HG03280 (cell line): ENCODE measurements around the gene TYW1.
"Not testable (repeated sequence)": the region's sequence is repeated elsewhere in the genome, so short reads cannot be mapped to it uniquely, and the experiment has no call there.

Experiments
- ATAC-seq: cut with Tn5 transposase; IDR thresholded peaks from one replicate; pipeline ENCODE4 v1.9.1; 2021; ENCODE audit warnings: mild to moderate bottlenecking, moderate library complexity; ENCODE audit not compliant: unreplicated experiment

The TYW1 gene

DNA sequence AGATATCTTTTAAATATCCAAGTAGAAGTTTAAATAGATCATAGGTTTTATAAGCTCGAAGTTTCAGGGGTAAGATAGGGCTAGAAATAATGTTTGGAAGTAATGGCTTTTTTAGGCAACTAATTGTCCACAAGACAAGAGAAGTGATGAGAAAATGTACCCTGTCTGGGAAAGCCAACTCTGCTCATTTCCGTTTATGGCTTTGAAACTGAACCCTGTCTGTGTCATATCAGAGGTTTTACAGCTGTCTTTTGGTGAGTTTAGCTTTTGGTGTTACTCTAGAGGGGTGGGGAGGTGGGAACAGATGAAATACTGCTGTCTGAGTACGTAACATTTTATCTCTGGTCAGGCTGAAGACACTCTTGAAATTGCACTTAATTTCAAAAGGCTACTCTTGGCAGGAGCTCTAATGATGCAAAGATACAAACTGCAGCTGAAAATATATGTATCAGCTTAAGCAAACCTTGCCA lies 189.1 kb downstream of the TYW1 start:
- peak; percentile 94 for ATAC-seq

DNA sequence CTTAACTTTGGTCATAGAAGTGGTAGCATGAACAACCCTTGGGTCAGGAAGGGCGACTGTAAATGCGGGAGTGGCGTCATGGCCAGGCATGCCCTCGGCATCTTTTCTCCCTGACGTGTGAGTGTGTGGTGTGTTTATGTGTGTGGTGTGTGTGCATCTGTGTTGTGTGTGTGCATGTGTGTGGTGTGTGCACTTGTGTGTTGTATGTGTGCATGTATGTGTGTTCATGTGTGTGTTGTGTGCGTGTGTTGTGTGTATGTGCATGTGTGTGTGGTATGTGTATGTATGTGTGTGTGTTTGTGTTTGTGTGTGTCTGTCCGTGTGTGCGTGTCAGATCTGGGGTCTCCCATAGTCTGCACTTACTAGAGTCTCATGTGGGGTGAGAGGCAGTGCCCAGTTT lies 192.5 kb downstream of the TYW1 start:
- ATAC-seq = not testable (repeated sequence)

DNA sequence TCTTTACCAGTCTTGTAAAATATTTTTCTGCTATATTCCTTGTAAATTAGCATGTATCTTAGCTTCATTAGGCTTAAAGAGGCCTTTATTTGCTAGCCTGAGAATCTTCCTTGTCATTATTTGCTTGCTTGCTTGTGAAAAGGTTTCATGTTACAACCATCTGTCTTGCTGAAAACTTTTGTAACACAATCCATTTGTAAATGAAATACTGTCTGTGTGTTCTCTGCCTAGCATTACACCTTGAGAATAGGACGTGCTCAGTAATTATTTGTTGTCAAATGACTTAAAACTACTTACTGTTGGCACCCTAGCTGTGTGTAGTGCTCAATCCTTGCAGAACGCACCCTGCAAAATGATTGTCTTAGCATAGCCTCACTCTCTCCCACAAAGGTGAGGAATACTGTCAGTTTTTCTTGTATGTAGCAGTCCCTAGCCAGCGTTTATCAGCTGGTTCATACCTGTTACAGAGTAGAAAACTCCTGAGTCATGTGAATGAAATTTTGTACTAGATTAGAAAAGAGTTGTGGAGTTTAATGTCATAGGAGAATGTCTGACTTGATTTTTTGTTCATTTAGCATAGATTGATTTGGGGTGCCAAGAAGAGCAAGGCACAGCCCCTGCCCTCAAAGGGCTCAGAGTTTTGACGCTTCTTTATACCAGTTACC lies 193.3 kb downstream of the TYW1 start:
- not testable (repeated sequence) for ATAC-seq

DNA sequence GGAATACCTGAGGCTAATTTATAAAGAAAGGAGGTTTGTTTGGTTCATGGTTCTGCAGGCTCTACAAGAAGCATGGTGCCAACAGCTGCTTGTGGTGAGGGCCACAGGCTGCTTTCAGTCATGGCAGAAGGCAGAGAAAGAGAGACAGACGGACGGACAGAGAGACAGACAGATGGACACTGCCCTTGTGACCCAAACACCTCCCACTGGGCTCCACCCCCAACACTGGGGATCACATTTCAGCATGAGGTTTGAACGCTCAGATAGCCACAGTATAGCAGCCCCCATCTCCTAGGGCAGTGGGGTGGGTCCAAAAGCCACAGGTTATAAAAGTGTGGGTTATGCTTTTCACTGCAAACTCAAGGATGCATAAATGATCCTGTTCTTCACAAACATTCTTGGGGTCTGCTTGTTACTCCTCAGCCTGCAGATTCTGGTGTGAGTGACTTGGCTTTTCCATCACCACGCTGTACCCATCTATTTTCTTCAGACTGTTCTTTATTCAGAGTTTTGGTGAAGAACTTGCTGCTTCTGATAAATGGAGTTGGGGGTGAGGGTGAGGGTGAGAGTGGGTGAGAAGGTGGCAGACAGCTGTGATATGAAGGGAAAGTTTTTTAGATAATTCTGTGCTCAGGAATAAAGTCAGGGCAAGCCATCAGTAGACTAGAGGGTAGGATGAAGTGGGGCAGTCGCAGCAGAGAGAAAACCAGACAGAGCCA lies 194.5 kb downstream of the TYW1 start:
- not testable (repeated sequence) for ATAC-seq

DNA sequence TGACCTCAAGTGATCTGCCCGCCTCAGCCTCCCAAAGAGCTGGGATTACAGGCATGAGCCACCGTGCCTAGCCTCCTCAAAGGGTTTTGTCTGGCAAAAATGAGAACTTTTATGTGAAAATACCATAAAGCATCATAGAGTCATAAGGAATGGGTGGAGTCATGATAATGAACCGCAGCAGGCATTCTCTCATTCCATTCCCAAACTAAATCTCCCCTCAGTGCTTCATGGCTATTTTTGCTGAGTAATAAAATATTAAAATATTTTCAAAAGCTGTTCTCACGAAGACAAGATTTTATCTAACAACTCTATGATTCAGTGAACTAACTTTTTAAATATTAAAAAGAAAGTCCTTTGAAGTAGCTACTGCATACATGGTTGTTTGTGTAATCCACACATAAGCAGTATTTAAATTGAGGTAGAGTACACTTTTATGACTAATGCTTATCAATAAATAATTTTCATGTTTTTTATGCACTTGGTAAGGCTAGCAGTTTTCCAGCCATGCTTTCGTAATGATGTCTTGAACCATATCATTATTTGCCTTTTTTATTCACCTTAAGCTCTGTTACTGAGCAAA lies 195.6 kb downstream of the TYW1 start:
- not testable (repeated sequence) for ATAC-seq

DNA sequence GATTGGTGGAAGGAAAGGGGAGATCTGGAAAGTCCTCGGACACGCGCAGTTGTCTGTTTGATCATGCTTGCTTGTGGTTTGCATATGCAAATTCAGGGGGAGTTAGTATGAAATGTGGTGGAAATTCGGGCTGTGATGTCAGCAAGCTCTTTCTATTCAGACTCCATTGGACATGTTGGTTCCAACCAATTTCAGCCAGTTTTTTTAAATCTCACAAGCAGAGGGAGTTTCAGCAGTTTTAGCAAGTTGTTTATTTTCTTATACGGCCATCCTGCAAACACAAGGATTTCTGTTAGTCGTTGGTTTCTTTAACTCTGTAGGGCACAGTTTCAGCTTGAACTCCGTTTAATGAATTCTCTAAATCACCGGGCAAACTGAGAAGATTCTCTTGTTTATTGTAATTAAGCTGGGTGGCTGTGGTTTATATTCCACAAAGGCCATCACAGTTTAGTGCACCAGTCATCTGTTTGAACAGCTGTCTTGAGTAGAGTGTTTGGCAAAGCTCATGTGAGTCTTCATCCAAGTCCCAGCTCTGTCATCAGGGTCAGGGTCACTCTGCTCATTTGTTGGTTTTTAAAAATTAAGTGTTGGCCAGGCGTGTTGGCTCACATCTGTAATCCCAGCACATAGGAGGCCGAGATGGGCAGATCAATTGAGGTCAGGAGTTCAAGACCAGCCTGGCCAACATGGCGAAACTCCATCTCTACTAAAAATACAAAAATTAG lies 196.4 kb downstream of the TYW1 start:
- ATAC-seq = not testable (repeated sequence)

DNA sequence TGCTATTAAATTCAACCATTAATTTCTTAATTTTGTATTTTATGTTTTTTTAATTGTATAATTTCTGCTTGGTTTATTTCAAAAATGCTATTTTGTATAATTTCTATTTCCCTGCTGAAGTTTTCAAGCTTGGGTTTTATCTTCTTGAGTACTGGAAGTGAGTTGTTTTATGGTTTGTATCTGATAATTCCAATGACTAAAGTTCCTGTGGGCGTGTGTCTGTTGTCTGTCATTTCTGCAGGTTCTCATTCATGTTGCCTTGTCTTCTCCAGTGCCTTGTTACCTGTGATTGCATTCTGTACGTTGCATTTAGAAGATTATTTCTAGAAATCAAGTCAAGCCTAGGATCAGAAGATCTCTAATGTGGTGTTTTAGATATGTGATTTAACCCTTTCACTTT lies 199.5 kb downstream of the TYW1 start:
- not testable (repeated sequence) for ATAC-seq

DNA sequence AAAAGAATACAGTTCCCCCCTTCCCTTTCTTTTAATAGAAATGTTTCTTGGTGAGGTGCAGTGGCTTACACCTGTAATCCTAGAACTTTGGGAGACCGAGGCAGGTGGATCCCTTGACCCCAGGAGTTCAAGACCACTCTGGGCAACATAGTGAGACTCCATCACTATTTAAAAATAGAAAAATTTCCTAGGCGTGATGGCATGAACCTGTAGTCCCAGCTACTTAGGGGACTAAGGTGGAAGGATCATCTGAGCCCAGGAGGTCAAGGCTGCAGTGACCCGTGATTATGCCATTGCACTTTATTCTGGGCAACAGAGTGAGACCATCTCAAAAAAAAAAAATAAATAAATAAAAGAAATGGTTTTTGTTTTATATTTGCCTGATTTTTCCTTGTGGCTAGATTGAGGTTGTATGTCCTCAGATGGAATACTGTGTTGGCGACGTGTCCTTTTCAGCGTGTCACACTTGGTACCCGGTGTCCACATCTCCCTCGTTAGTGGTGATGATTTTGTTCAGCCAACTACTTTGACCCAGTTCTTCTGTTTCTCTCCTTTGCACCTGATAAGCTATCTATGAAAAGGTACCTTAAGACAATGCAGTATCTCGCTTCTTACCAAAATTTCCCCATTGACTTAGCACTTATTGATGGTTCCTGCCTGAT lies 202.4 kb downstream of the TYW1 start:
- not testable (repeated sequence) for ATAC-seq

DNA sequence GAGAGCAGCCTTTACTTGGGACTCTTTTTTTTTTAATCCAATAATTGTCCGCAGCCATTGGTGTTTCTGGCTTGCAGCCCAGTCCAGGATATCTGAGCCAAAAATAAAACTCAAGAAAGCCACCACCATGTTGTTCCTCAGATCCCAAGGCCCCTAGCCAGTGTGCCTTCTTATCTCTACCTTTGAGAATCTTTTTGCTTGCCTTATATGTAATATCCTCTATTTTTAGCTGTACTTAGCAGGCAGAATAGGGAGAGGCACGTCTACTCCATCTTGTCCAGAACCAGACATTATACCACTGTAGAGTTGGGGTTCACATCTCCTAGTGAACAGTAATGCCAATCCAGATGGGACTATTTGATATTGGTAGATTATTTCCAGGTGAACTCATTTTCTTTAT lies 209.1 kb downstream of the TYW1 start:
- ATAC-seq = not testable (repeated sequence)

DNA sequence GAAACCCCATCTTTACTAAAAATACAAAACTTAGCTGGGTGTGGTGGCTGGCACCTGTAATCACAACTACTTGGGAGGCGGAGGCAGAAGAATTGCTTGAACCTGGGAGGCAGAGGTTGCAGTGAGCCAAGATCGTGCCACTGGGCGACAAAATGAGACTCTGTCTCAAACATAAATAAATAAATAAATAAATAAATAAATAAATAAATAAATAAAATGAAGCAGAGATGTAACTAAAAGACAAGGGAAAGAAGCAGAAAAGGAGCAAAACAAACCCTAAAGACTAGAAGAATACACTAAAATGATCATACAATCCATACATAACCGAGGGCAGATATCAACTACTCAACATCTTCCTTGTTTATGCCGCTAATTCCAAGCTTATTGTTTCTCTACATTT lies 209.8 kb downstream of the TYW1 start:
- ATAC-seq = no peak

DNA sequence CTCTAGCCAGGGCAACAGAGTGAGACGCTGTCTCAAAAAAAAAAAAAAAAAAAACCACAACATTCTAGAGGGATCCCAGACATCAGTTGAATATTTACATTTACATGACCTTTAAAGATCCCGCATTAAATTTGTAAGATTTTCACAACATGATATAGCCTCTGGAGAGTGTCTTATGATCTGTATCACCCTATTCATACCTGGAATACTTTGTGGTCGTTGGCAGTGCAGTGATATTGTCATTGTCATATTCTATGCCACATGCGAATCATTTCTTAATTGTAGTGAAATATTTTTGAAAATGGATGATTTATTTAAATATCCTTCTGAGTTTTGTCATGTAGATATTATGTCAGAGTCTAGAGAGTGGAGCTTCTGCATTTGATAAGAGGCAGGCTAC lies 212.0 kb downstream of the TYW1 start:
- ATAC-seq = not testable (repeated sequence)

DNA sequence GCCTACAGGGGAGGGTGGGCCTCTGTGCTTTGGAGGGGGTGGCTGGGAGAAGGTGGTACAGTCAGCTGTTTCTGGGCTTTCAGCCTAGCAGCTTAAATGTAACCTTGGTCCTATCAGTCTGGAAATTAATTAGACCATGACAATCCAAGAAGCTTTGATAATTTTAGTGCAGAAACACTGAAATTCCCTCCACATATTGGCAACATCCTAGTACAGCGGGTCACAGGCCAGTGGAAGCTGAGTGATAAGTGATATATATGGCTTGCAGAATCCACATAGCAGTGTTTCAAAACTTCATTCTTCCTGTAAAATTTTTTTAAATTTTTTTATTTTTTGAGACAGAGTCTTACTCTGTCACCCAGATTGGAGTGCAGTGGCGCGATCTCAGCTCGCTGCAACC lies 212.6 kb downstream of the TYW1 start:
- ATAC-seq = no peak

DNA sequence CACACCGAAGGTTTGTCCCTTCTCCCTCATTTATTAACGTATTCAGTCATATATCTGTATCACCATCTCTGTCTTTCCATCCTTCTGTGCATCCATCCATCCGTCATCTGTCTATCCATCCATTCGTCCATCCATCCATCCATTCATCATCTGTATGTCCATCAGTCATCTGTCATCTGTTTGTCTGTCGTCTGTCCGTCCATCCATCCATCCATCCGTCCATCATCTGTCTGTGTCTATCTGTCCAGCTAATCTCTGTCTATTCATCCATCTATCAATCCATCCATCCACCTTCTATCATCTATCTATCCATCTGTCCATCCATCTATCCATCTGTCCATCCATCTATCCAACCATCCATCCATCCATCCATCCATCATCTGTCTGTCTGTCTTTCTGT lies 213.9 kb downstream of the TYW1 start:
- ATAC-seq = no peak

DNA sequence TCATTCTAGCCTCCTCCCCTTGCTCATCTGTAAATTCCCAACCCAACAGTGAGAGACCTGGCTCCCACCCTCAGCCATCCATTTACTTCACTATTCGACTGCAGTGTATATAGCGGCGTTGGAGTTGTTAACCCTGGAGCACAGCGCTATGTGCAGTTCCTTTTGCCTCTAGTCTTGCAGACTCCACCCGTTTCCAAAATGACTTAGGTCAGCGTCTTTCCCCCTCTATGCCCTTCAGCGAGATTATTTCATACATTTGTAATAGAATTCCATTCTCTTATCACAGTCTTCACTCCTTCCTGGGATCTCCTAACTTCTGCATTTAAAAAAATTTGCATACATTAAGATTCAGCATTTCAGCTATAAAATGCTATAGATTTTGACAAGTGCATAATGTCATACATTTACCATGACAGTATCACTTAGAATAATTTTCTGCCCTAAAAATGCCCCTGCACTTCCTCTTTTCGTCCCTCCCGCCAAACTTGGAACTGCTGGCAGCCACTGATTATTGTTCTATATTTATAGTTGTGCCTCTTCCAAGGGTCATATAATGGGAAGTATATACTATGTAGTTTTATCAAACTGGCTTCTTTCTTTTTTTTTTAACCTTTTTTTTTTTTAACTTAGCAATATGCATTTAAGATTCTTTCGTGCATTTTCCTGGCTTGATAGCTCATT lies 215.2 kb downstream of the TYW1 start:
- not testable (repeated sequence) for ATAC-seq

DNA sequence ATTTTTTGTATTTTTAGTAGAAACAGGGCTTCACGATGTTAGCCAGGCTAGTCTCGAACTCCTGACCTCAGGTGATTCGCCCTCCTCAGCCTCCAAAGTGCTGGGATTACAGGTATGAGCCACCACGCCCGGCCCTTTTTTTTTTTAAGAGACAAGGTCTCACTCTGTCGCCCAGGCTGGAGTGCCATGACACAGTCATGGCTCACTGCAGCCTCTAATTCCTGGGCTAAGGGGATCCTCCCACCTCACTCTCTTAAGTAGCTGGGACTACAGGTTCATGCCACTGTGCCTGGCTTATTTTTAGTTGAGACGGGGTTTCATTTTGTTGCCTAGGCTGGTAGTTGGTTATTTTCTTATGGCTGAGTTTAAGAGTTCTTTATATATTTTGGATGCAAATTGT lies 216.4 kb downstream of the TYW1 start:
- ATAC-seq = not testable (repeated sequence)

DNA sequence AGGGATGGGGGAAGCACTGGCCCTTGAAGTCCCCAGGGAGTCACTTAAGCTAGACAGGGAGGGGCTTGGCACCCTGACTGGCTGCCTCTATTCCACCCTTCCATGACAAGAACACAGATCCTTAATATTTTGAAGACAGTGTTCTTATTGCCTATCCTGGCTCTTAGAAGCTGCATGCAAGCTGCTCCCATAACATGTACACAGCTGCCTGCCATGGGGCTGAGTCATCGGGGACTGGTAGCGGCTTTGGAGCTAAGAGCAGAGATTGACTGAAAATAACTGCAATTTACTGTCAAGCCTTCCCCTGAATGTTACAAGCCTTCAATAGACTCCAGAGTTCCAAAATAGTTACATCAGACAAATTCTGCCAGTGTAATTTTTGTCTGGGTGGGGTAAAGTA lies 226.9 kb downstream of the TYW1 start:
- not testable (repeated sequence) for ATAC-seq

DNA sequence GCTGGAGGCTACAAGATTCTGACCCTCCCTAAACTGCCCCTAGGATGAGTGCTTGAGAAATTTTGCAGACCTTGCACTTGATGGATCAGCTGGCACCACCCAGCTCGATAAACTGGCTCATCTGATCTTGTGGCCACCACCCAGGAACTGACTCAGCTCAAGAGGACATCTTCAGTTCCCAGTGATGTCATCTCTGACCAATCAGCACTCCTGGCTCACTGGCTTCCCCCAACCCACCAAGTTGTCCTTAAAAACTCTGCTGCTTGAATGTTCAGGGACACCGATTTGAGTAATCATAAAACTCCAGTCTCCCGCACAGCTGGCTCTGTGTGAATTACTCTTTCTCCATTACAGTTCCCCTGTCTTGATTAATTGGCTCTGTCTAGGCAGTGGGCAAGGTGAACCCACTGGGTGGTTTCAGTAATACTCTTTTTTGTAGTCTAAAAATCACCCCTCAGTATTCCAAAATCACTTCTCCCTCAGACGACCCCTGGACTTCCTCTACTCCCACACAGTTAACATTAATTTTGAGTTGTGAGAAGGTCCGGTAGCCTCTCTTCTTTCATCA lies 229.8 kb downstream of the TYW1 start:
- ATAC-seq = not testable (repeated sequence)

DNA sequence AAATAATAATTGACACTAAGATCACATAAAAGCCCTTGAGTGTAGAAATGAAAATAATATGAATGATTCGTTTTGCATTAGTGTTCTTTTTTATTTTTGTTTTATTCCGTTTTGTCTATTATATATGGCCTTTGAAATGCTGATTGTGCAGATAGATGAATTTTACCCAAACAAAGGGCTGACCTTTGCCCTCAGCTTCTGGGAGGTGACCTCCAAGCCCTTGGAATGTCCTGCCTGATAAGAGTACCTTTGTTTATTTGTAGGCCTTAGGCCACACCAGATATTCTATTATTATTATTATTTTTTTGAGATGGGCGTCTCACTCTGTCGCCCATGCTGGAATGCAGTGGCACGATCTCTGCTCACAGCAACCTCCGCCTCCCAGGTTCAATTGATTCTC lies 230.3 kb downstream of the TYW1 start:
- ATAC-seq = not testable (repeated sequence)

DNA sequence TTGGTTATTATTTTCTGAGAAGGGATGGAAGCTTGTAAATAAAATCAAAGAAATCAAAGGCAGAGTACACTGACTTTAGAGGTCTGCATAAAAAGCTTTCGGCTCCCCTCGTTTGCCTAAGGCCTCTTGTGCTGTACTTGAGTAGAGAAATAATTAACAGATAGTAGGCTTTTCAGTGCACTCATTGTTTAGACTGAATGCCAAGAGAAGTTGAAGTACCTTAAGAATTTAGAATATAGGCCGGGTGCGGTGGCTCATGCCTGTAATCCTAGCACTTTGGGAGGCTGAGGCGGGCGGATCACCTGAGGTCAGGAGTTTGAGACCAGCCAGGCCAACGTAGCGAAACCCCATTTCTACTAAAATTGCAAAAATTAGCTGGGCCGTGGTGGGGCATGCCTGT lies 232.4 kb downstream of the TYW1 start:
- not testable (repeated sequence) for ATAC-seq

DNA sequence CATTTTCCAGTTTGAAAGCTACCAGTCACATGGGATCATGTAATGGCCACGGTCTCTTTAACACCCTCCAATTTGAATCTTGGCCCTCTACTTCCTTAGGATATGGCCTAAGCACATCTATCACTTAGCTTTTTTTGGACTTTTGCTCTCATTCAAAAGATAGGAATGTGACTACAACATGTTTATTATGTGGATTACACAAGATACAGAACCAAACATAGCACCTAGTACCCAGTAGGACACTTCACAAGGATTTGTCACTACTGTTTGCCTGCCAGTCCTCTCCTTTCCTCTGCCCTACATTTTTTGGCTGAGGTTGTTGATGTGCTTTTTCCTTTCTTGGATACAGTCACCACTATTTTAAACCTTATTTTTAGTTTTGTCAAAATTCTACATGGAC lies 233.4 kb downstream of the TYW1 start:
- ATAC-seq = not testable (repeated sequence)
